Ascending aorta (tissue), 2 donors: ENCODE data around the gene SLITRK3. TPM values are rescaled to one million over a fixed set of nuclear protein-coding genes. Genes with fewer than 3 reads are reported as not detected.

Experiments used
- DNase-seq, 2 donors: peaks; one replicate each; pipeline ENCODE4 v3.0.0-alpha.2; 2019; ENCODE audit warnings: low spot score in 2 of 2
- H3K27ac ChIP-seq, 2 donors: fragments of 200-600 bp; sonication (generic); one replicate each; pipeline ENCODE4 v1.5.1; 2016 to 2017; ENCODE audit warnings: mild to moderate bottlenecking in 1 of 2
- H3K27me3 ChIP-seq: fragments of 200-600 bp; sonication (generic); one replicate; pipeline ENCODE4 v1.5.1; 2017
- H3K36me3 ChIP-seq, 2 donors: fragments of 200-600 bp; sonication (generic); one replicate each; pipeline ENCODE4 v1.5.1; 2016
- H3K4me1 ChIP-seq, 2 donors: fragments of 200-600 bp; sonication (generic); one replicate each; pipeline ENCODE4 v1.5.1; 2016 to 2017; ENCODE audit warnings: mild to moderate bottlenecking in 1 of 2
- H3K4me3 ChIP-seq, 2 donors: fragments of 200-600 bp; sonication (generic); one replicate each; pipeline ENCODE4 v1.5.1; 2016 to 2017; ENCODE audit warnings: mild to moderate bottlenecking in 1 of 2
- H3K9me3 ChIP-seq, 2 donors: fragments of 200-600 bp; sonication (generic); one replicate each; pipeline ENCODE4 v1.5.1; 2016
- intact Hi-C: fragments of 100-400 bp; cut with DNase I; formaldehyde crosslinking; loops from one replicate; pipeline ENCODE4 v1.15.1; 2023
- total RNA-seq: library from RNA; depleted of rRNA; stranded (reverse); fragments of >200 nt; gene quantifications from one replicate; pipeline ENCODE4 v1.1.0, GENCODE V29; 2016
- TF ChIP-seq, protein P1 (sequence below), 3 experiments: fragments of 200-600 bp in 2 of 3; fragments of 450-650 bp in 1 of 3; sonication (generic) in 2 of 3; IDR thresholded peaks; one replicate each; pipeline ENCODE4 v1.5.1; 2016 to 2019; ENCODE audit warnings: antibody characterized with exemption in 3 of 3, mild to moderate bottlenecking in 1 of 3, moderate library complexity in 1 of 3

SLITRK3 gene, protein sequence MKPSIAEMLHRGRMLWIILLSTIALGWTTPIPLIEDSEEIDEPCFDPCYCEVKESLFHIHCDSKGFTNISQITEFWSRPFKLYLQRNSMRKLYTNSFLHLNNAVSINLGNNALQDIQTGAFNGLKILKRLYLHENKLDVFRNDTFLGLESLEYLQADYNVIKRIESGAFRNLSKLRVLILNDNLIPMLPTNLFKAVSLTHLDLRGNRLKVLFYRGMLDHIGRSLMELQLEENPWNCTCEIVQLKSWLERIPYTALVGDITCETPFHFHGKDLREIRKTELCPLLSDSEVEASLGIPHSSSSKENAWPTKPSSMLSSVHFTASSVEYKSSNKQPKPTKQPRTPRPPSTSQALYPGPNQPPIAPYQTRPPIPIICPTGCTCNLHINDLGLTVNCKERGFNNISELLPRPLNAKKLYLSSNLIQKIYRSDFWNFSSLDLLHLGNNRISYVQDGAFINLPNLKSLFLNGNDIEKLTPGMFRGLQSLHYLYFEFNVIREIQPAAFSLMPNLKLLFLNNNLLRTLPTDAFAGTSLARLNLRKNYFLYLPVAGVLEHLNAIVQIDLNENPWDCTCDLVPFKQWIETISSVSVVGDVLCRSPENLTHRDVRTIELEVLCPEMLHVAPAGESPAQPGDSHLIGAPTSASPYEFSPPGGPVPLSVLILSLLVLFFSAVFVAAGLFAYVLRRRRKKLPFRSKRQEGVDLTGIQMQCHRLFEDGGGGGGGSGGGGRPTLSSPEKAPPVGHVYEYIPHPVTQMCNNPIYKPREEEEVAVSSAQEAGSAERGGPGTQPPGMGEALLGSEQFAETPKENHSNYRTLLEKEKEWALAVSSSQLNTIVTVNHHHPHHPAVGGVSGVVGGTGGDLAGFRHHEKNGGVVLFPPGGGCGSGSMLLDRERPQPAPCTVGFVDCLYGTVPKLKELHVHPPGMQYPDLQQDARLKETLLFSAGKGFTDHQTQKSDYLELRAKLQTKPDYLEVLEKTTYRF
- not detected for total RNA-seq

DNA sequence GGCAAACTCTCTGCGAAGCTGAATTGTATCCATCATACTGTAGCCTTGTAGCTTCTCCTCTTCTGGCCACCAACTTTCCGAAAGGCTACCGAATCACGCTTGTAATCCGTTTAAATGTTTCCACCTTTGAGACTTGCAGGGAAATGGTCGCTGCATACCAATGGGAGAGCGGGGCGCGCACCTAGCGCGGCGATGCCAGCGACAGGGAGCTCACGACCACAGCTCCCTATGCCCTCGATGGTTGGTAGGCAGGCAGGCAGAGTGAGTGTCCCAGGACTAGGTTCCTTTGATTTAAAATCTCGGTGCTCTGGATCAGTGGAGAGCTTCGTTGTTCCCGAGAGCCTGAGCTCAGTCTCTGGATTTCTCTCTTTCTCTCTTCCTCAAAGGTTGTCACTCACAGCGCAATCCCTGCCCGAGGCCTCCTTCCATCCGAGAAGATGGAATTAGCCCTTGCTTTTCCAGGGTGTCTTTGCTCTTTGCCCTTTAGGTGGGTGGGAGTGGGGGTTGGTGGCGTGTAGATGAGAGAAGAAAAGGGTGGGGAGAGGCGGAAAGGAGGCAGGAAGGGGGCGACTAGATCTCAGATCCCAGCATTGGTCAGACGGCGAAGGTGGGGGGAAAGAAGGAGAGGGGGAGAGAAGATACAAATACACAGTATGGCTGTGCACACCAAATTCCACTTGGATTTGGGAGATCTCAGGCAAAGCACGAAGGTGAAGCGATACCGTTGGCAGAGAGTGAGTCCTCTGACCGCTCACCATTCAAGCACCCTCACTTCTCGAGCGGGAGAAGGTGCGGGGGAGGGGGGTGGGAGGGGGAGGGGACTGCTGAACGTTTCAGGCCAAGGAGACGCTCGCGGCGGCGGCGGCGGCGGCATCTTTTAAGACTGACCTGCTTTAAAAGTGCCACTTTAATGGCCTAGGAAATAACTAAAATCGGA lies at the start of gene SLITRK3:
Gene SLITRK3, minus strand, starts transcription at position 745 of the 937 bp plus-strand sequence. CDS start 5,554 bp downstream, outside the sequence.
- peak within 1 kb of the TSS; percentile 51 to 67 for H3K4me3 ChIP-seq
- intact Hi-C loops: no loop called here
- H3K9me3 ChIP-seq: no peaks in the 10 kb centered on the region
- no peak within 1 kb of the TSS for H3K27ac ChIP-seq
- DNase-seq: no peak
- no peaks in the 10 kb centered on the region for H3K36me3 ChIP-seq
- peaks cover 3% of the 10 kb centered on the region for H3K27me3 ChIP-seq
- H3K4me1 ChIP-seq: peaks cover 3 to 19% of the 10 kb centered on the region in 2 donors
- TF ChIP-seq, protein P1, sequence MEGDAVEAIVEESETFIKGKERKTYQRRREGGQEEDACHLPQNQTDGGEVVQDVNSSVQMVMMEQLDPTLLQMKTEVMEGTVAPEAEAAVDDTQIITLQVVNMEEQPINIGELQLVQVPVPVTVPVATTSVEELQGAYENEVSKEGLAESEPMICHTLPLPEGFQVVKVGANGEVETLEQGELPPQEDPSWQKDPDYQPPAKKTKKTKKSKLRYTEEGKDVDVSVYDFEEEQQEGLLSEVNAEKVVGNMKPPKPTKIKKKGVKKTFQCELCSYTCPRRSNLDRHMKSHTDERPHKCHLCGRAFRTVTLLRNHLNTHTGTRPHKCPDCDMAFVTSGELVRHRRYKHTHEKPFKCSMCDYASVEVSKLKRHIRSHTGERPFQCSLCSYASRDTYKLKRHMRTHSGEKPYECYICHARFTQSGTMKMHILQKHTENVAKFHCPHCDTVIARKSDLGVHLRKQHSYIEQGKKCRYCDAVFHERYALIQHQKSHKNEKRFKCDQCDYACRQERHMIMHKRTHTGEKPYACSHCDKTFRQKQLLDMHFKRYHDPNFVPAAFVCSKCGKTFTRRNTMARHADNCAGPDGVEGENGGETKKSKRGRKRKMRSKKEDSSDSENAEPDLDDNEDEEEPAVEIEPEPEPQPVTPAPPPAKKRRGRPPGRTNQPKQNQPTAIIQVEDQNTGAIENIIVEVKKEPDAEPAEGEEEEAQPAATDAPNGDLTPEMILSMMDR (IDR thresholded peaks at IDR 0.05): no peak

DNA sequence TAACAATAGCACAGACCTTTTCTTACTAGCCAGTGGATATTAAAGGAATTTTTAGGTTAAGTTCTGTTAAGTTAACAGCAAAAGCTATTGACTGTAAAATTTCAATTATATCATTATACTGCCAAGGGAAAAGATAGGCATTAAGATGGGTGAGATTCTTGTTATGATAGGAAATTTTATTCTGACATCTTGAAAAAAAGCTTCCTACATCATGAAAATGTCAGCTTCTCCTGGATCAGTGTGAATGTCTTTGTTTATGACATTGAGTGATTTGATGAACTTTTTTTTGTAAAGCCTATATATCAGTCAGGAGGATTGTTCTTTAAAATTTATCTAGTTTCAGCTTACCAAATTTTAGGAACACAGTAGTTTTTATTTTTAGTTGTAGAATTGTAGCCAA lies 47.4 kb upstream of the SLITRK3 start:
- intact Hi-C loops: no loop called here

DNA sequence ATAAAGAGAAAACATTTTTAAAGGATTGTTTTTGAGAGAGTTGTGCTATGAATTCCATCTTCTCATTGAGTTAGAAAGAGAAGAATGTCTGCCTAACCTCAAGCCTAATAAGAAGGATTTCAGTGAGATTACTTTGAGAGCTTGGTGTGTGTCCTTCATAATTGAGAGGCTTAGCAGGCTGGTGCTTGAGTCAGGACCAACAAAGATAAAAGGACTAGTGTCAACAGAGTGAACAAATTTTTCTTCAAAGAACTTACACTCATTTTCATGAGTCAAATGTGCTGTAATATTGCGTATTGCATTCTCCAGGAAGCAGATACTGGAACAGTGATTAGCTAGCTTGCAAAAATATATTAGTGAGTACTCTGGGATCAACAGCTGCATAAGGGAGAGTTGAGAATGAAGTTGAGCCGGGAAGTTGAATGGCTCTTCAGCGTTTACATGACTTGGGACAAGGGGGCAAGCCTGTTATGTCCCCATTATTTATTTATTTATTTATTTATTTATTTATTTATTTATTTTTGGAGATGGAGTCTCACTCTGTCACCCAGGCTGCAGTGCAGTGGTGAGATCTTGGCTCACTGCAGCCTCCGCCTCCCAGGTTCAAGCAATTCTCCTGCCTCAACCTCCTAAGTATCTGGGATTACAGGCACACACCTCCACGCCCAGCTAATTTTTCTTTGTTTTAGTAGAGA lies 37.5 kb upstream of the SLITRK3 start:
- Histone ChIP-seq H3K27me3 (no peaks in the 10 kb centered on the region), H3K4me3 (no peak overlapping the region), H3K27ac (no peak overlapping the region), H3K9me3 (no peaks in the 10 kb centered on the region), H3K36me3 (no peaks in the 10 kb centered on the region), H3K4me1 (no peaks in the 10 kb centered on the region)
- no peak for DNase-seq
- TF ChIP-seq, protein P1 (IDR thresholded peaks at IDR 0.05): no peak
- intact Hi-C loops: no loop called here

More for the DNA sequence above, 47.4 kb upstream of the SLITRK3 start:
- Histone ChIP-seq H3K36me3 (no peaks in the 10 kb centered on the region), H3K4me3 (no peak overlapping the region), H3K4me1 (no peaks in the 10 kb centered on the region), H3K27ac (no peak overlapping the region), H3K27me3 (no peaks in the 10 kb centered on the region), H3K9me3 (no peaks in the 10 kb centered on the region)
- TF ChIP-seq, protein P1 (IDR thresholded peaks at IDR 0.05): no peak
- DNase-seq: no peak

DNA sequence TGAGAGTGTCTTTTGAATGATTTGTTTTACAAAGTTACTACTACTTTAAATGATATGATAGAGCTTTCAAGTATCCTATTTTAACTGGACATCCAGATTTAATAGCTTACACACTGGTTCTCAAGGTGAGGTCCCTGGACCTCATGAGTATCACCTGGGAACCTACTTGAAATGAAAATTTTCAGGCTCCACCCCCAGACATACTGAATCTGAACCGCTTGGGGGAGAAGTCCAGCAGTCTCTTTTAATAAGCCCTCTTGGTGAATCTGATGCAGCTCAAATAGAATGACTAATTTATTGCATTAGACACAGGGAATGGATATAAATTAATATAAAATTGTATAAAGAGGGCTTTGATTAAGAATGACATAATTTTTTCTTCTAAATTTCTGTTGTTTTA lies 29.4 kb upstream of the SLITRK3 start:
- H3K27me3 ChIP-seq: no peaks in the 10 kb centered on the region
- H3K36me3 ChIP-seq: no peaks in the 10 kb centered on the region
- no peak overlapping the region for H3K27ac ChIP-seq
- DNase-seq: no peak
- TF ChIP-seq, protein P1 (IDR thresholded peaks at IDR 0.05): no peak
- H3K4me3 ChIP-seq: no peak overlapping the region
- H3K9me3 ChIP-seq: no peaks in the 10 kb centered on the region
- no peaks in the 10 kb centered on the region for H3K4me1 ChIP-seq
- intact Hi-C loops: no loop called here
